ENCODE results near the gene FAM43B. TPM values are rescaled to one million over a fixed set of nuclear protein-coding genes. Genes with fewer than 3 reads are reported as not detected.

Gene FAM43B
- polyA plus RNA-seq, 2 of the 4 experiments (the other 2 are of a cell fraction): 0.76 to 6.9 TPM

GRCh38 chr1:20587661-20588053, 35.3 kb downstream of the FAM43B start:
- Histone ChIP-seq H3K9me3 (no peaks in the 10 kb centered on the region), H3K4me1 (peaks cover 47% of the 10 kb centered on the region), H3K4me3 (no peak overlapping the region), H3K4me2 (peak overlapping the region; percentile 98), H3K27ac (peak overlapping the region; percentile 84 to 92; a peak in 5 of 6 replicates)
- peak in 1 of 2 experiments; percentile 74 for DNase-seq (ENCODE audit: low read depth in 1 of 2, low spot score in 1 of 2)
- 36% methylated on average over 2 of the region's 2 CpGs for WGBS (ENCODE audit: missing lambda C conversion rate)
- CTCF ChIA-PET: interaction anchor here (0.9 to 6.3 kb wide), 4 partner anchors 9 to 45 kb away, joined by 3 to 38 read pairs (median 10); partner anchors contain the start of gene PINK1
- no peak for FAIRE-seq
- TF ChIP-seq CBX8 (IDR thresholded peaks at IDR 0.05): no peak
- TF ChIP-seq, protein P1, sequence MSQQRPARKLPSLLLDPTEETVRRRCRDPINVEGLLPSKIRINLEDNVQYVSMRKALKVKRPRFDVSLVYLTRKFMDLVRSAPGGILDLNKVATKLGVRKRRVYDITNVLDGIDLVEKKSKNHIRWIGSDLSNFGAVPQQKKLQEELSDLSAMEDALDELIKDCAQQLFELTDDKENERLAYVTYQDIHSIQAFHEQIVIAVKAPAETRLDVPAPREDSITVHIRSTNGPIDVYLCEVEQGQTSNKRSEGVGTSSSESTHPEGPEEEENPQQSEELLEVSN (IDR thresholded peaks at IDR 0.05; ENCODE audit: borderline replicate concordance, low read depth): no peak
- TF ChIP-seq, protein P2, sequence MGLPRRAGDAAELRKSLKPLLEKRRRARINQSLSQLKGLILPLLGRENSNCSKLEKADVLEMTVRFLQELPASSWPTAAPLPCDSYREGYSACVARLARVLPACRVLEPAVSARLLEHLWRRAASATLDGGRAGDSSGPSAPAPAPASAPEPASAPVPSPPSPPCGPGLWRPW (IDR thresholded peaks at IDR 0.05): no peak
- TF ChIP-seq RARB (CRISPR knock-in tag; IDR thresholded peaks at IDR 0.05): no peak
- peak; percentile 80; the same call in 1 of the 2 replicates for TF ChIP-seq KDM1A (IDR thresholded peaks at IDR 0.05; ENCODE audit: low read depth)
- peak; percentile 54; the same call in 1 of the 2 replicates for TF ChIP-seq ESRRA (IDR thresholded peaks at IDR 0.05; ENCODE audit: borderline replicate concordance, low read length)
- TF ChIP-seq MYC (IDR thresholded peaks at IDR 0.05; ENCODE audit: borderline replicate concordance, low read length): no peak
- POLR2A ChIA-PET: no interaction called here
- no peak; a peak in 1 of 6 replicates for ATAC-seq

DNA sequence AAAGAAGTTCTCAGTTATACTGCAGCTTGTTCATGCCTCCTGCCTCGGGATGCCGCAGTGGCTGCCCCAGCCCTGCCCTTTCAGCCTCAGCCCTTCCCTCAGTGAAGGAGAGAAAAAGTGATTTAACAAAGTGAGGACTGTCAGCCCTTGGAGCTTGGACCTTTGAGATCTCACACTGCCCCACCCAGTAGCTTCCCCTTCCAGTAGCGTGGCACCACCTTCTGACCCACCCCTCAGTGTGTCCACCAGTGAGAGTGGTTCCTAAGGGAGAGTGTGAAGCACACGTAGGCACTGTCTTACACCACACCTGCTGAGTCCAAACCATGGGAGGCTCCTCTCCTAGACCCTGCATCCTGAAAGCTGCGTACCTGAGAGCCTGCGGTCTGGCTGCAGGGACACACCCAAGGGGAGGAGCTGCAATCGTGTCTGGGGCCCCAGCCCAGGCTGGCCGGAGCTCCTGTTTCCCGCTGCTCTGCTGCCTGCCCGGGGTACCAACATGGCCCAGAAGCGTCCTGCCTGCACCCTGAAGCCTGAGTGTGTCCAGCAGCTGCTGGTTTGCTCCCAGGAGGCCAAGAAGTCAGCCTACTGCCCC, 36.4 kb downstream of the FAM43B start, which contains the start of gene CDA:
TSS of gene CDA (plus strand) at position 464 of the 592 bp plus-strand sequence. CDS start at position 497, 33 bp downstream.
- Histone ChIP-seq H3K4me3 (peak within 1 kb of the TSS; percentile 50), H3K4me1 (peaks cover 47% of the 10 kb centered on the region), H3K4me2 (peak within 1 kb of the TSS; percentile 98), H3K9me3 (no peaks in the 10 kb centered on the region), H3K27ac (peak within 1 kb of the TSS; percentile 84 to 92)
- no peak for FAIRE-seq
- ChIA-PET POLR2A (interaction anchor here (0.7 to 1.7 kb wide), 2 partner anchors 25 to 53 kb away, joined by 4 to 12 read pairs; no protein-coding TSS in a partner anchor), CTCF (interaction anchor here (0.6 to 6.3 kb wide), 8 partner anchors 8 to 643 kb away, joined by 3 to 38 read pairs (median 4); partner anchors contain the start of gene PINK1)
- WGBS (ENCODE audit: missing lambda C conversion rate): 30% methylated on average over 4 of the region's 11 CpGs
- peak; percentile 73 to 81 for ATAC-seq
- DNase-seq (ENCODE audit: low read depth in 1 of 2, low spot score in 1 of 2): peak; percentile 46 to 68
- TF ChIP-seq NFE2L2 (conservative IDR thresholded peaks at IDR 0.05; ENCODE audit: low read length): no peak
- TF ChIP-seq, protein P3, sequence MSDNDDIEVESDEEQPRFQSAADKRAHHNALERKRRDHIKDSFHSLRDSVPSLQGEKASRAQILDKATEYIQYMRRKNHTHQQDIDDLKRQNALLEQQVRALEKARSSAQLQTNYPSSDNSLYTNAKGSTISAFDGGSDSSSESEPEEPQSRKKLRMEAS (IDR thresholded peaks at IDR 0.05): peak; percentile 30; the same call in 1 of the 2 replicates

DNA sequence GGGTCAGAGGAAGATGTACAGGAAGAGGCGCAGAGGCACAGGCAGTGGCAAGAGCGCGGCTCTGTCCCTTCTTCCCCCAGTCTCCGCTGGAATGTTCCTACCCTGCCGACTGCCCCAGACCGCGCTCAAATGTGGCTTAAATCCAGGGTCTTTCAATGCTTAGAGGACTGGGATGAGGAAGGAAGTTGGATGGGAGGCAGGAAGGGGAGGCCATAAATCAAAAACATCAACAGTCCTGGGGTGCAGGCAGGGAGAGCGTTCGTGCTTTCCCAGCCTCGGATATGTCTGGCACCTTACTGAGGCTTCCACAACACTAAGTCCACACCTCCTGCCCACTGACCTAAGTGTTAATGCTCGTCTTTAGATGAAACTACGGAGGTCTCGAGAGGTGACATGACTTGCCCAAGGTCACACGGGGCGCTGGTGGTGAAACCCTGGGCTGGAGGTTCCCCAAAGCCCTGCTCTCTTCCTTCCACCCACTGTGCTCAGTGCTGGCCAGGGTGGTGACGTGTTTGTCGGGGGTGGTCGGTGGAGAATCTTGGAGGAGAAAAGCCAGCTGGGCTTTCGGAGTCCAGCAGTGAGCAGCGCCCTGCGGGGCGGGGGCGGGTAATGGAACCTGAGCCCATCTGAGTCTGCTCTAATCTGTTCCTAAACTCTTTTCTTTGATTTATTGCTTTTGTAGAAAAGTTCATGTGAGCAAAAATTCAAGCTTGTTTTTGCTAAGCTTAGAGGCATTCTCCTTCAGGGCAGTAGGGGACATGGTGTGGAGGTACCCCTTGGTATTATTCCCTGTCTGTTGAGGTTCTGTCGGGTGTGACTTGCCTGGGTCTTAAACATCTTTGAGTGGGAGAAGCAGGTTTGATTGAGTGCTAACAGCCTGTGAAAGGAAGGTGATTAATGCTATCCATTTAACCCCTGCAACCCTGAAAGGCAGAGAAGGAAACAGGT, 37.2 kb downstream of the FAM43B start:
- Histone ChIP-seq H3K4me1 (peaks cover 47% of the 10 kb centered on the region), H3K4me3 (peak overlapping the region; percentile 50), H3K4me2 (peak overlapping the region; percentile 98), H3K27ac (peak overlapping the region; percentile 84 to 92), H3K9me3 (no peaks in the 10 kb centered on the region)
- DNase-seq (ENCODE audit: low read depth in 1 of 2, low spot score in 1 of 2) (no peak), ATAC-seq (peak; percentile 35 to 53; a peak in 3 of 6 replicates), FAIRE-seq (no peak)
- ChIA-PET CTCF (interaction anchor here (0.7 to 6.3 kb wide), 5 partner anchors 15 to 52 kb away, joined by 3 to 38 read pairs (median 4); partner anchors contain the start of gene PINK1), POLR2A (interaction anchor here (1.5 to 1.7 kb wide), 2 partner anchors 24 to 38 kb away, joined by 4 read pairs; partner anchors contain the start of gene FAM43B)
- TF ChIP-seq ZFP36 (IDR thresholded peaks at IDR 0.05; ENCODE audit: borderline replicate concordance, partially characterized antibody): no peak
- no peak for TF ChIP-seq RARB (CRISPR knock-in tag; IDR thresholded peaks at IDR 0.05)
- no peak for TF ChIP-seq CTCF (IDR thresholded peaks at IDR 0.05)
- TF ChIP-seq MAZ (IDR thresholded peaks at IDR 0.05; ENCODE audit: borderline replicate concordance, low read depth, low read length): no peak
- no peak for TF ChIP-seq NR3C1 (IDR thresholded peaks at IDR 0.05)
- TF ChIP-seq CBX8 (IDR thresholded peaks at IDR 0.05): no peak
- no peak for TF ChIP-seq MAFK (IDR thresholded peaks at IDR 0.05; ENCODE audit: partially characterized antibody)
- TF ChIP-seq CHD4 (IDR thresholded peaks at IDR 0.05; ENCODE audit: borderline replicate concordance): no peak
- TF ChIP-seq BHLHE40 (IDR thresholded peaks at IDR 0.05; ENCODE audit: low read depth, low read length): no peak
- TF ChIP-seq RCOR1 (IDR thresholded peaks at IDR 0.05; ENCODE audit: low read depth, low read length): no peak
- no peak for TF ChIP-seq PBX3 (IDR thresholded peaks at IDR 0.05)
- TF ChIP-seq TFCP2L1 (CRISPR knock-in tag; IDR thresholded peaks at IDR 0.05): no peak
- no peak for TF ChIP-seq NPAS2 (CRISPR knock-in tag; IDR thresholded peaks at IDR 0.05; ENCODE audit: borderline replicate concordance)
- TF ChIP-seq GATA3 (IDR thresholded peaks at IDR 0.05; ENCODE audit: borderline replicate concordance): no peak
- 47% methylated on average over 17 of the region's 24 CpGs for WGBS (ENCODE audit: missing lambda C conversion rate)
